SK-N-SH treated with all-trans-retinoic acid at 6 μM for 48 hours (cell line): Measurements from ENCODE around the gene PKDREJ.

Experiments
- ARNTL ChIP-seq: fragments of 450-650 bp; formaldehyde crosslinking; IDR thresholded peaks from 2 replicates; pipeline ENCODE4 v1.5.0; 2020; ENCODE audit warnings: low read depth, mild to moderate bottlenecking, moderate library complexity, borderline replicate concordance
- BACH2 ChIP-seq: fragments of 250-450 bp; sonication (Bioruptor Pico); IDR thresholded peaks from 2 replicates; pipeline ENCODE4 v1.9.0; 2021; ENCODE audit warnings: mild to moderate bottlenecking, borderline replicate concordance
- ESRRG ChIP-seq: fragments of 250-450 bp; sonication (Bioruptor Pico); IDR thresholded peaks from 2 replicates; pipeline ENCODE4 v1.6.1; 2021; ENCODE audit warnings: mild to moderate bottlenecking
- ISL1 ChIP-seq: fragments of 250-450 bp; sonication (Bioruptor Pico); IDR thresholded peaks from 2 replicates; pipeline ENCODE4 v2.1.2; 2022; ENCODE audit warnings: mild to moderate bottlenecking, moderate library complexity
- PATZ1 ChIP-seq: fragments of 250-450 bp; sonication (Bioruptor Pico); IDR thresholded peaks from 2 replicates; pipeline ENCODE4 v1.8.0; 2020; ENCODE audit warnings: mild to moderate bottlenecking, moderate library complexity, borderline replicate concordance
- TOX ChIP-seq: fragments of 250-450 bp; sonication (Bioruptor Pico); IDR thresholded peaks from 2 replicates; pipeline ENCODE4 v1.8.0; 2021; ENCODE audit warnings: mild to moderate bottlenecking, moderate library complexity, borderline replicate concordance
- ZNF70 ChIP-seq: fragments of 450-650 bp; formaldehyde crosslinking; IDR thresholded peaks from 2 replicates; pipeline ENCODE4 v1.5.0; 2020; ENCODE audit warnings: mild to moderate bottlenecking, moderate library complexity
- TF ChIP-seq, protein P1 (sequence below): fragments of 250-450 bp; sonication (Bioruptor Pico); IDR thresholded peaks from 2 replicates; pipeline ENCODE4 v1.5.1; 2020; ENCODE audit warnings: low read depth, mild to moderate bottlenecking, moderate library complexity

- no peak for TF ChIP-seq PATZ1 (CRISPR knock-in tag)
- TF ChIP-seq ESRRG (CRISPR knock-in tag) = no peak
- TF ChIP-seq ZNF70 (CRISPR knock-in tag) = no peak
- TF ChIP-seq, protein P1, sequence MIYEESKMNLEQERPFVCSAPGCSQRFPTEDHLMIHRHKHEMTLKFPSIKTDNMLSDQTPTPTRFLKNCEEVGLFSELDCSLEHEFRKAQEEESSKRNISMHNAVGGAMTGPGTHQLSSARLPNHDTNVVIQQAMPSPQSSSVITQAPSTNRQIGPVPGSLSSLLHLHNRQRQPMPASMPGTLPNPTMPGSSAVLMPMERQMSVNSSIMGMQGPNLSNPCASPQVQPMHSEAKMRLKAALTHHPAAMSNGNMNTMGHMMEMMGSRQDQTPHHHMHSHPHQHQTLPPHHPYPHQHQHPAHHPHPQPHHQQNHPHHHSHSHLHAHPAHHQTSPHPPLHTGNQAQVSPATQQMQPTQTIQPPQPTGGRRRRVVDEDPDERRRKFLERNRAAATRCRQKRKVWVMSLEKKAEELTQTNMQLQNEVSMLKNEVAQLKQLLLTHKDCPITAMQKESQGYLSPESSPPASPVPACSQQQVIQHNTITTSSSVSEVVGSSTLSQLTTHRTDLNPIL (CRISPR knock-in tag) = no peak
- TF ChIP-seq TOX (CRISPR knock-in tag) = no peak
- no peak for TF ChIP-seq ISL1
- no peak for TF ChIP-seq ARNTL
- no peak for TF ChIP-seq BACH2 (CRISPR knock-in tag)
Observed at GRCh38 chr22:46292173-46292572, 29.0 kb upstream of the PKDREJ start.
